ENCODE measurements around the gene DAZ2.
"Not testable (repeated sequence)": the region's sequence is repeated elsewhere in the genome, so short reads cannot be mapped to it uniquely, and the experiment has no call there.

The DAZ2 gene, protein sequence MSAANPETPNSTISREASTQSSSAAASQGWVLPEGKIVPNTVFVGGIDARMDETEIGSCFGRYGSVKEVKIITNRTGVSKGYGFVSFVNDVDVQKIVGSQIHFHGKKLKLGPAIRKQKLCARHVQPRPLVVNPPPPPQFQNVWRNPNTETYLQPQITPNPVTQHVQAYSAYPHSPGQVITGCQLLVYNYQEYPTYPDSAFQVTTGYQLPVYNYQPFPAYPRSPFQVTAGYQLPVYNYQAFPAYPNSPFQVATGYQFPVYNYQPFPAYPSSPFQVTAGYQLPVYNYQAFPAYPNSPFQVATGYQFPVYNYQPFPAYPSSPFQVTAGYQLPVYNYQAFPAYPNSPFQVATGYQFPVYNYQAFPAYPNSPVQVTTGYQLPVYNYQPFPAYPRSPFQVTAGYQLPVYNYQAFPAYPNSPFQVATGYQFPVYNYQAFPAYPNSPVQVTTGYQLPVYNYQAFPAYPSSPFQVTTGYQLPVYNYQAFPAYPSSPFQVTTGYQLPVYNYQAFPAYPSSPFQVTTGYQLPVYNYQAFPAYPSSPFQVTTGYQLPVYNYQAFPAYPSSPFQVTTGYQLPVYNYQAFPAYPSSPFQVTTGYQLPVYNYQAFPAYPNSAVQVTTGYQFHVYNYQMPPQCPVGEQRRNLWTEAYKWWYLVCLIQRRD

DNA sequence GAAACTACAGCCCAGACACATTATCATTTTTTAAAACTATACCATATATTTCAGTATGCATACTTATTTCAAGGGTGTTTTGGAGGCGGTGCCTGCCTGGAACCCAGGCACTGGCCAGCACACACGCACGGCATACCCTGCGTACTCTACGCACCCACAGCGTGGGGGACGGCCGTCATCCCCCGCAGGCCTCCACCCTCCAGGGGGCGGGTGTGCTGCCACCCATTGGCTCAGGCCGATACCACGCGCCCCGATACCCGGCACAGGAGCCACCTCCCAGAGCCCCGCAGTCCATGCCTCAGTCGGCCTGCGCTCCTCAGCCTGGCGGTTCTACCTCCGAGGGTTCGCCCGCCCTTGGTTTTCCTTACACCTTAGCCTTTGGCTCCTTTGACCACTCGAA, at the start of gene DAZ2:
Gene DAZ2 (plus strand): TSS at position 301 of the 400 bp plus-strand sequence. CDS start 208 bp downstream, outside the sequence.
- not testable (repeated sequence) for DNase-seq (ENCODE audit: low read depth)

DNA sequence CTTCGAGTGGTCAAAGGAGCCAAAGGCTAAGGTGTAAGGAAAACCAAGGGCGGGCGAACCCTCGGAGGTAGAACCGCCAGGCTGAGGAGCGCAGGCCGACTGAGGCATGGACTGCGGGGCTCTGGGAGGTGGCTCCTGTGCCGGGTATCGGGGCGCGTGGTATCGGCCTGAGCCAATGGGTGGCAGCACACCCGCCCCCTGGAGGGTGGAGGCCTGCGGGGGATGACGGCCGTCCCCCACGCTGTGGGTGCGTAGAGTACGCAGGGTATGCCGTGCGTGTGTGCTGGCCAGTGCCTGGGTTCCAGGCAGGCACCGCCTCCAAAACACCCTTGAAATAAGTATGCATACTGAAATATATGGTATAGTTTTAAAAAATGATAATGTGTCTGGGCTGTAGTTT, 20.4 kb upstream of the DAZ2 start, which contains the start of gene DAZ1:
Gene DAZ1 (minus strand): TSS at position 101 of the 400 bp plus-strand sequence. CDS start 208 bp downstream, outside the sequence.
- not testable (repeated sequence) for DNase-seq (ENCODE audit: low read depth)

DNA sequence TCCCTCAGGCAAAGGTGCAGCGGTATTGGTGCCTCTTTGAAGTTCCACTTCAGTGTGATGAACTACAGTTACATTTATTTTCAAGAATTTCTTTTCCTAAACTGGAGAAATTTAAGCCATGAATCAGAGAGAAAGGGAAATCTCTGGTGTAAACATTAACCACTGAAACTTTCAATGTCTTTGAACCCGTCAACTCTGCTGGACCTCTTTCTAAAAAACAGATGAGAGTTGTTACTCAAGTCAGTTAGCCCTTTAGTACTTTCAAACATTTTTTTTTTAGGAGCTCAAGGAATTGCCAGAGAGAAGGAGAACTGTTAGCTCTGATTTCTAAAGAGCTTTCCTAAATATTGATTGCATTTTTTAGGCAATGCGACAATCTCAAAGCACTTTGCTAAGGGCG, 11.9 kb upstream of the DAZ2 start:
- not testable (repeated sequence) for DNase-seq (ENCODE audit: low read depth)

DNA sequence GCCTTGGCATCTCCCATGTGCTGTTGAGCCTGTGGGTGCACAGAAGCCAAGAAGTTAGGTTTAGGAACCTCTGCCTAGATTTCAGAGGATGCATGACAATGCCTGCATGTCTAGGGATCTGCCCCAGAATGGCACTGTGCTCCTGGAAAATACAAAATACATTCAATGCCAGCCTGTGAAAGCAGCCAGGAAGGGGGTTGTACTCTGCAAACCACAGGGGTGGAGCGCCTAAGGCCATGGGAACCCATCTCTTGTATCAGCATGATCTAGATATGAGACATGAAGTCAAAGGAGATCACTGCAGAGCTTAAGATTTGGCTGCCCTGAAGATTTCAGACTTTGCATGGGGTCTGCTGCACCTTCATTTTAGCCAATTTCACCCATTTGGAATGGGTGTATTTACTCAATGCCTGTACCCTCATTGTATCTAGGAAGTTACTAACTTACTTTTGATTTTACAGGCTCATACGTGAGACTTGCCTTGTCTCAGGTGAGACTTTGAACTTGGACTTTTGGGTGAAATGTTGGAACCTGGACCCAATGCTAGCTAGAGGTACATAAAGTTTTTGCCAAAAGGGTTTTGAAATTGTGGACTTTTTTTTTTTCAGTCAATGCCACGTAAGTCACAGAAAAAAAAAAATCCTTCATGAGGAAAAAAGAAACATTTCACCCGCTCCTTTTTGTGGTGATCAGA, 9.4 kb upstream of the DAZ2 start:
- not testable (repeated sequence) for DNase-seq (ENCODE audit: low read depth)

DNA sequence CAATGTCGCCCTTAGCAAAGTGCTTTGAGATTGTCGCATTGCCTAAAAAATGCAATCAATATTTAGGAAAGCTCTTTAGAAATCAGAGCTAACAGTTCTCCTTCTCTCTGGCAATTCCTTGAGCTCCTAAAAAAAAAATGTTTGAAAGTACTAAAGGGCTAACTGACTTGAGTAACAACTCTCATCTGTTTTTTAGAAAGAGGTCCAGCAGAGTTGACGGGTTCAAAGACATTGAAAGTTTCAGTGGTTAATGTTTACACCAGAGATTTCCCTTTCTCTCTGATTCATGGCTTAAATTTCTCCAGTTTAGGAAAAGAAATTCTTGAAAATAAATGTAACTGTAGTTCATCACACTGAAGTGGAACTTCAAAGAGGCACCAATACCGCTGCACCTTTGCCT, 8.7 kb upstream of the DAZ2 start:
- DNase-seq (ENCODE audit: low read depth) = not testable (repeated sequence)

All from stromal cell of bone marrow (primary cell).